ENCODE data around the gene RNF213.
A peak's percentile ranks its signal among the peaks of the same experiment; 100 is the strongest.
"Not testable (repeated sequence)": the region's sequence is repeated elsewhere in the genome, so short reads cannot be mapped to it uniquely, and the experiment has no call there.

Gene RNF213

DNA sequence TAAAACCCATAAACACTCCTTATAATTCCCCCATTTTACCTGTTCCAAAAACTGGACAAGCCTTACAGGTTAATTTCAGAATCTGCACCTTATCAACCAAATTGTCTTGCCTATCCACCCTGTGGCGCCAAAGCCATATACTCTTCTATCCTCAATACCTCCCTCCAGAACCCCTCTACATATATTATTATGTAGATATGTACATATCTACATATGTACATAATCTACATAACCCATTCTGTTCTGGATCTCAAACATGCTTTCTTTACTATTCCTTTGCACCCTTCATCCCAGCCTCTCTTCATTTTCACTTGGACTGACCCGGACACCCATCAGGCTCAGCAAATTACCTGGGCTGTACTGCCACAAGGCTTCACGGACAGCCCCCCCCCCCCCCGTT, 142.3 kb downstream of the RNF213 start:
- H3K4me3 ChIP-seq (ENCODE audit: low read depth, low read length): no peak overlapping the region
- no peak for DNase-seq
- no peak overlapping the region for H3K27ac ChIP-seq
- TF ChIP-seq CTCF (IDR thresholded peaks at IDR 0.05; ENCODE audit: low read depth, low read length): no peak
- H3K27me3 ChIP-seq (ENCODE audit: insufficient read depth, low read depth, severe bottlenecking): no peaks in the 10 kb centered on the region
- no peaks in the 10 kb centered on the region for H3K36me3 ChIP-seq
- peaks cover 3% of the 10 kb centered on the region for H3K9me3 ChIP-seq (ENCODE audit: severe bottlenecking)

- Histone ChIP-seq H3K36me3 (no peaks in the 10 kb centered on the region), H3K4me3 (ENCODE audit: low read depth, low read length) (no peak overlapping the region), H3K27ac (no peak overlapping the region), H3K27me3 (ENCODE audit: insufficient read depth, low read depth, severe bottlenecking) (no peaks in the 10 kb centered on the region), H3K9me3 (ENCODE audit: severe bottlenecking) (no peaks in the 10 kb centered on the region)
- DNase-seq: no peak
- TF ChIP-seq CTCF (IDR thresholded peaks at IDR 0.05; ENCODE audit: low read depth, low read length): no peak
Observed at GRCh38 chr17:80406146-80406545, 145.5 kb downstream of the RNF213 start.

DNA sequence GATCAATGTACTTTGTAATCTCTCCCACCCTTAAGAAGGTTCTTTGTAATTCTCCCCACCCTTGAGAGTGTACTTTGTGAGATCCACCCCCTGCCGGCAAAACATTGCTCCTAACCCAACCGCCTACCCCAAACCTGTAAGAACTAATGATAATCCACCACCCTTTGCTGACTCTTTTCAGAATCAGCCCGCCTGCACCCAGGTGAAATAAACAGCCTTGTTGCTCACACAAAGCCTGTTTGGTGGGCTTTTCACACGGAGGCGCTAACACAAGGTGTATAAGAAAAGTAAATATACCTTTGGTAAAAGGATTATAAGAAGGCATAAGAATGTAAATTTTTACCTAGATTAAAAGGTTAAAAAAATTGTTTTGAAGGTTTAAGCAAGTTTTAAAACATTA, 147.3 kb downstream of the RNF213 start:
- H3K4me3 ChIP-seq (ENCODE audit: low read depth, low read length); DNase-seq; H3K36me3 ChIP-seq; H3K9me3 ChIP-seq (ENCODE audit: severe bottlenecking); H3K27ac ChIP-seq; H3K27me3 ChIP-seq (ENCODE audit: insufficient read depth, low read depth, severe bottlenecking): not testable (repeated sequence)

DNA sequence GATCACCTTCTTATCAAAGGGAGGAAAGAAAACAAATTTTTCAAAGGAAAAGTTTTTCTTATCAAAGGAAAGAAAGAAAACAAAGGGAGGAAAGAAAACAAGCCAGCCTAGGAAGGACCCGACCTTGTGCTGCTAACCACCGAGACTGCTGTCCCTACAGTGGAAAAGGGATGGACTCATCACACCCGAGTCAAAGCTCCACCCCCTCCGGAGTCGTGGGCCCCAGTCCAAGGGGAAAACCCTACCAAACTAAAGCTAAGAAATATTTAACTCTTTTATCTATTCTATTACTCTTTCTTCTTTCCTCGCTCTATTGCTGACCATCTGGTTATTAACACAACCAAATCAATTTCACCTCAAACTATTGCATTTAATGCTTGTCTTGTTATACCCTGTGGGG, 148.2 kb downstream of the RNF213 start:
- TF ChIP-seq CTCF (IDR thresholded peaks at IDR 0.05; ENCODE audit: low read depth, low read length): no peak
- no peaks in the 10 kb centered on the region for H3K9me3 ChIP-seq (ENCODE audit: severe bottlenecking)
- no peak for DNase-seq
- no peaks in the 10 kb centered on the region for H3K36me3 ChIP-seq
- no peaks in the 10 kb centered on the region for H3K27me3 ChIP-seq (ENCODE audit: insufficient read depth, low read depth, severe bottlenecking)
- H3K4me3 ChIP-seq (ENCODE audit: low read depth, low read length): no peak overlapping the region
- no peak overlapping the region for H3K27ac ChIP-seq

DNA sequence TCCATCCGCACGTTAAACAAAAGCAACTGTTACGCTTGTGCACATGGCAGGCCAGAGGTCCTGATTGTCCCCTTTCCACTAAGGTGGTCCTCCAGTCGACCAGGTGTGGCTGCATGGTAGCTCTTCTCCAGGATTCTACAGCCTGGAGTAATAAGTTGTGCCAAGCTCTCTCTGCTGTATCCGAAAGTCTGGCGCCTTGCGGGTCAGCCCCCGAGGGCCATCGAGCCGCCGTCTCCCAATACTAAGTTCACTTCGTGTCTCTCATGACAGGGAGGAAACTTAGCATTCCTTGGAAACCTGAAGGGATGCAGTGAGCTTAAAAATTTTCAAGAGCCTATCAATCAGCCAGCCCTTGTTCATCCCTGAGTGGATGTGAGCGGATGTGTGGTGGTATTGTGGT, 149.0 kb downstream of the RNF213 start:
- DNase-seq: no peak
- H3K9me3 ChIP-seq (ENCODE audit: severe bottlenecking): no peaks in the 10 kb centered on the region
- TF ChIP-seq CTCF (IDR thresholded peaks at IDR 0.05; ENCODE audit: low read depth, low read length): no peak
- no peaks in the 10 kb centered on the region for H3K27me3 ChIP-seq (ENCODE audit: insufficient read depth, low read depth, severe bottlenecking)
- H3K4me3 ChIP-seq (ENCODE audit: low read depth, low read length): no peak overlapping the region
- H3K27ac ChIP-seq: no peak overlapping the region
- no peaks in the 10 kb centered on the region for H3K36me3 ChIP-seq

DNA sequence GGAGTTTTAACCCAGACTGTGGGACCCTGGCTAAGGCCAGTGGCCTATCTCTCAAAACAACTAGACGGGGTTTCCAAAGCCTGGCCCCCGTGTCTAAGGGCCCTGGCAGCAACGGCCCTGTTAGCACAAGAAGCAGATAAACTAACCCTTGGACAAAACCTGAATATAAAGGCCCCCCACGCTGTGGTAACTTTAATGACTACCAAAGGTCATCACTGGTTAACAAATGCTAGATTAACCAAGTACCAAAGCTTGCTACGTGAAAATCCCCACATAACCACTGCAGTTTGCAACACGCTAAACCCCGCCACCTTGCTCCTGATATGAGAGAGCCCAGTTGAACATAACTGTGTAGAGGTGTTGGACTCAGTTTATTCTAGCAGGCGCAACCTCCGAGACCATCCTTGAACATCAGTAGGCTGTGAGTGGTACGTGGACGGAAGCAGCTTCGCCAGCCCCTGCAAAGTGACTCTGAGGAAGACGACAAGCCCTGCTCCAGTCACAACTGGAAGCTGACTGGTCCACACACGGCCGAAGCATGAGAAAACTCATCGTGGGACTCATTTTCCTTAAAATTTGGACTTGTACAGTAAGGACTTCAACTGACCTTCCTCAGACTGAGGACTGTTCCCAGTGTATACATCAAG, 149.9 kb downstream of the RNF213 start:
- not testable (repeated sequence) for H3K27ac ChIP-seq; H3K27me3 ChIP-seq (ENCODE audit: insufficient read depth, low read depth, severe bottlenecking); H3K36me3 ChIP-seq; DNase-seq; H3K9me3 ChIP-seq (ENCODE audit: severe bottlenecking); H3K4me3 ChIP-seq (ENCODE audit: low read depth, low read length)

GRCh38 chr17:80413771-80414507, 153.3 kb downstream of the RNF213 start:
- Histone ChIP-seq H3K27me3 (ENCODE audit: insufficient read depth, low read depth, severe bottlenecking) (no peaks in the 10 kb centered on the region), H3K9me3 (ENCODE audit: severe bottlenecking) (no peaks in the 10 kb centered on the region), H3K27ac (no peak overlapping the region), H3K4me3 (ENCODE audit: low read depth, low read length) (peak overlapping the region; percentile 68), H3K36me3 (peaks cover 26% of the 10 kb centered on the region)
- no peak for DNase-seq
- no peak for TF ChIP-seq CTCF (IDR thresholded peaks at IDR 0.05; ENCODE audit: low read depth, low read length)
